ENCODE results near the gene PIH1D2.

DNA sequence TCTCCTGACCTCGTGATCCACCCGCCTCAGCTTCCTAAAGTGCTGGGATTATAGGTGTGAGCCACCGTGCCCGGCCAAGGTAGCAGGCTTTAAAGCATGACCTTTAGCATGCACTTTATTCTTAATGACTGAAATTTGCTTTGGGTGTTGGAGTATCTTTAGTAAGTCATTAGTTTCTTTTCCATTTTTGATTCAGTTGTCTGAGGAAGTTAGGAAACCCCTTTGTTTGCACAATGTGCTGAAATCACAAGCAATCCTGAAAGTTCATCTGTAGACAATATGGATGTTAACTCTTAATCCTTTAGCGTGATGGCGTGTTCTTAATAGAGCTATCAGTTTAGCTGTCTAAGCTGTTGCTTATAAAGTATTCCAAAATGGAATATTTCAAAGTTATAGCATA lies 29.6 kb upstream of the PIH1D2 start:
- TF ChIP-seq CTCF (IDR thresholded peaks at IDR 0.05) (no peak), EZH2 (IDR thresholded peaks at IDR 0.05; ENCODE audit: borderline replicate concordance, insufficient read depth, low read depth, low read length, poor library complexity, severe bottlenecking) (no peak)
